Ovary (tissue), 9 donors: ENCODE data around the gene FAM222A. TPM values are rescaled to one million over a fixed set of nuclear protein-coding genes. Genes with fewer than 3 reads are reported as not detected.

Experiments
- DNase-seq, 5 donors: peaks; one replicate each; pipeline ENCODE4 v3.0.0-alpha.2; 2019 to 2020
- H3K27ac ChIP-seq, 2 donors: fragments of 200-600 bp; one replicate each; pipeline versions ENCODE4 v1.5.1 to v1.8.0; 2019 to 2022
- H3K27me3 ChIP-seq: fragments of 200-600 bp; one replicate; pipeline ENCODE4 v1.8.0; 2022
- H3K36me3 ChIP-seq: fragments of 200-600 bp; sonication (generic); one replicate; pipeline ENCODE4 v1.5.1; 2019
- H3K4me1 ChIP-seq: one replicate; pipeline ENCODE4 v1.8.1; 2013; ENCODE audit warnings: mild to moderate bottlenecking, moderate library complexity; ENCODE audit not compliant: insufficient read depth
- H3K4me3 ChIP-seq: fragments of 200-600 bp; sonication (generic); one replicate; pipeline ENCODE4 v1.5.1; 2017
- H3K9me3 ChIP-seq, 2 donors: fragments of 200-600 bp in 1 of 2; sonication (generic) in 1 of 2; one replicate each; pipeline versions ENCODE4 v1.5.1 to v1.8.1; 2013 to 2019; ENCODE audit warnings: mild to moderate bottlenecking in 1 of 2, moderate library complexity in 1 of 2
- CTCF ChIP-seq, 3 donors: fragments of 450-650 bp in 2 of 3; fragments of 200-600 bp in 1 of 3; IDR thresholded peaks; one replicate each; pipeline versions ENCODE4 v1.5.1 to v1.8.0; 2016 to 2022; ENCODE audit warnings: antibody characterized with exemption in 3 of 3, mild to moderate bottlenecking in 1 of 3
- EP300 ChIP-seq: sonication (generic); formaldehyde crosslinking; IDR thresholded peaks from one replicate; pipeline ENCODE4 v1.6.1; 2017; ENCODE audit warnings: antibody characterized with exemption
- POLR2A ChIP-seq: fragments of 450-650 bp; IDR thresholded peaks from one replicate; pipeline ENCODE4 v1.6.1; 2017; ENCODE audit warnings: antibody characterized with exemption, mild to moderate bottlenecking, moderate library complexity
- WGBS, 3 donors: extraction: QIAGEN DNeasy Blood & Tissue Kit in 1 of 3; methylation state at CpG; one replicate each; pipeline versions ENCODE4 v1.1.5 to v1.1.7; 2013 to 2017; 5-methylcytosine and 5-hydroxymethylcytosine counted together
- intact Hi-C, 4 donors: fragments of 100-400 bp; cut with DNase I; formaldehyde crosslinking; loops; one replicate each; pipeline versions ENCODE4 v1.11.0 to v1.15.1; 2022 to 2023
- polyA plus RNA-seq, 2 donors: library from polyadenylated mRNA; stranded (reverse); fragments of 200-250 nt in 1 of 2; fragments of 350-450 nt in 1 of 2; fragmentation: Illumina TruSeq in 1 of 2; extraction: RNeasy Lipid Tissue Mini Kit (QIAGEN cat#74804) in 1 of 2; gene quantifications; one replicate each; pipeline ENCODE4 v1.2.3, GENCODE V29; 2013 to 2014
- total RNA-seq, 7 donors: library from RNA; depleted of rRNA in 2 of 7; stranded (reverse); fragments of >200 nt in 2 of 7; fragmentation: NEBNext Ultra II Directional in 3 of 7; extraction: Animal tissue kit (Norgen Biotek cat#: 25700) in 3 of 7; gene quantifications; one replicate each; pipeline versions ENCODE4 v1.1.0 to v1.2.4, GENCODE V29; 2016 to 2023
- donor health status: DM: no; HTN: no; CAD: no; lungs with moderate emphysema.
- donor health status: DM: no; HTN: no; CAD: no.
- donor health status: Bipolar disorder and iron deficiency.
- donor health status: DM: yes; HTN: yes; CAD: no.
- donor health status: DM: no; HTN: no; CAD: no.
- donor health status: DM: yes; HTN: yes; CAD: no.

The FAM222A gene
- total and polyA plus RNA-seq, 9 donors = 4.8 to 28.4 (median 13.7) TPM

GRCh38 chr12:109730306-109731145, 16.9 kb downstream of the FAM222A start:
- TF ChIP-seq EP300 (no peak), POLR2A (no peak), CTCF (IDR thresholded peaks at IDR 0.05) (no peak)
- intact Hi-C loops = no loop called here
- DNase-seq = peak in 3 of 5 donors; percentile 5 to 17 (median 12)
- 78 to 82% (median 80%) methylated on average over 15 of the region's 15 CpGs for WGBS, 3 donors
- Histone ChIP-seq H3K9me3 (no peaks in the 10 kb centered on the region), H3K36me3 (no peaks in the 10 kb centered on the region), H3K27ac (no peak overlapping the region), H3K27me3 (no peaks in the 10 kb centered on the region), H3K4me3 (no peak overlapping the region), H3K4me1 (peaks cover 3% of the 10 kb centered on the region)

DNA sequence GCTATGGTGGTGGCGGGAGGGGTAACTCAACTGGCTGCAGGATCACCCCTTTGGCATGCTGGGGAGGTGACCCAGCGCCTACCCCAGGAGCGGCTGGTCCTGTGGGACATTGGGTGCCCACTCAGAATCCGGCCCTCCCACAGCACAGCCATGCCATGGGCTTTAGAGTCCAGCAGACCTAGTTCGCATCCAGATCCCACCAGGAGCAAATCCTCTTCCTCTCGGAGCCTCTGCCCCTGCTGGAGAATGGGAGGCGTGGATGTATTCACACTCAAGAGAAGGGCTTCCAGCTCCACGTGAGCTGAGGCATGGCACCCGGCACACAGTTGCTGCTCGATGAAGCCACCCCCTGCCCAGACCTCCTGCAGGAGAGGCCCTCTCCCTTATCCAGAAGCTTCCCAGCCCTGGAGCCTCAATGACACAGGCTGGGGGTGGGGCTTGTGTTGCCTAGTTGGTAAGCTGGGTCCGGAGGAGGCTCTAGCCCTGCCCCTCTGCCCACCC, 17.7 kb downstream of the FAM222A start:
- no peak overlapping the region for H3K27ac ChIP-seq

GRCh38 chr12:109731806-109732205, 18.2 kb downstream of the FAM222A start:
- intact Hi-C loops = no loop called here
- Histone ChIP-seq H3K36me3 (no peaks in the 10 kb centered on the region), H3K4me1 (peaks cover 2% of the 10 kb centered on the region), H3K4me3 (no peak overlapping the region), H3K9me3 (no peaks in the 10 kb centered on the region), H3K27ac (no peak overlapping the region), H3K27me3 (no peaks in the 10 kb centered on the region)
- 88 to 92% (median 89%) methylated on average over 7 of the region's 7 CpGs for WGBS, 3 donors
- no peak for TF ChIP-seq POLR2A
- no peak for TF ChIP-seq EP300
- TF ChIP-seq CTCF (IDR thresholded peaks at IDR 0.05) = no peak
- DNase-seq = peak in 3 of 5 donors; percentile 5 to 10 (median 6)

More for the DNA sequence above, 17.7 kb downstream of the FAM222A start:
- 78 to 88% (median 85%) methylated on average over 11 of the region's 11 CpGs for WGBS, 3 donors
- intact Hi-C loops = no loop called here
- Histone ChIP-seq H3K4me3 (no peak overlapping the region), H3K9me3 (no peaks in the 10 kb centered on the region), H3K4me1 (peaks cover 3% of the 10 kb centered on the region), H3K36me3 (no peaks in the 10 kb centered on the region), H3K27me3 (no peaks in the 10 kb centered on the region)
- TF ChIP-seq CTCF (IDR thresholded peaks at IDR 0.05) (no peak), EP300 (no peak), POLR2A (no peak)
- DNase-seq = peak in 2 of 5 donors; percentile 11

- H3K27me3 ChIP-seq = no peaks in the 10 kb centered on the region
- H3K4me3 ChIP-seq = no peak overlapping the region
- TF ChIP-seq POLR2A (no peak), CTCF (IDR thresholded peaks at IDR 0.05) (no peak), EP300 (no peak)
- H3K27ac ChIP-seq = no peak overlapping the region
- H3K9me3 ChIP-seq = no peaks in the 10 kb centered on the region
- peaks cover 2% of the 10 kb centered on the region for H3K4me1 ChIP-seq
- WGBS, 3 donors = 77 to 84% (median 83%) methylated on average over 21 of the region's 21 CpGs
- peak in 4 of 5 donors; percentile 6 to 29 (median 14) for DNase-seq
- H3K36me3 ChIP-seq = no peaks in the 10 kb centered on the region
- intact Hi-C loops = no loop called here
Observed at GRCh38 chr12:109732321-109733305, 19.0 kb downstream of the FAM222A start.
